ENCODE data around the gene TRIO.
A peak's percentile ranks its signal among the peaks of the same experiment; 100 is the strongest.
"Not testable (repeated sequence)": the region's sequence is repeated elsewhere in the genome, so short reads cannot be mapped to it uniquely, and the experiment has no call there.

The TRIO gene

DNA sequence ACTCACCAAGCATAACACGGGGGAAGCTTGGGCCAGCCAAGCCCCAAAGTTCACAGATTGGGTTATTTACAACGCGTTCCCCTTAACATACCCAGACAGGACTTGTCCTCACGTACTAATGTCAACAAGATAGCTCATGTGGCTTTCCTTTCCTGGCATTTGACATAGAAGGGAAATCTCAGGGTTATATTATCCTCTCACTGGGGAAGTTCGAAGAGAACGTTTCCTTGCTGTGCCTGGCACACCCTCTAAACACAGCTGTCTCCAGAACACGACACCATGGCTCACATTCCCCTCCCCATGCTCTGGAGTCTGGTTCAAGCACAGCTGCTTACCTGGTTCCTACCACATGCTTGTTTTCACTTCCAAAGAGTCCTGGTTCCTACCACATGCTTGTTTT lies 391.6 kb downstream of the TRIO start:
- H3K4me1 ChIP-seq (ENCODE audit: control insufficient read depth in 1 of 2, insufficient read depth in 1 of 2, low read depth in 1 of 2, low read length in 1 of 2), result no peaks in the 10 kb centered on the region
- no peaks in the 10 kb centered on the region for H3K36me3 ChIP-seq
- no peaks in the 10 kb centered on the region for H3K9me3 ChIP-seq
- no peak overlapping the region for H3K4me3 ChIP-seq (ENCODE audit: low read depth in 1 of 2, low read length in 1 of 2)
- H3K27ac ChIP-seq, result no peak overlapping the region
- TF ChIP-seq, protein P1, sequence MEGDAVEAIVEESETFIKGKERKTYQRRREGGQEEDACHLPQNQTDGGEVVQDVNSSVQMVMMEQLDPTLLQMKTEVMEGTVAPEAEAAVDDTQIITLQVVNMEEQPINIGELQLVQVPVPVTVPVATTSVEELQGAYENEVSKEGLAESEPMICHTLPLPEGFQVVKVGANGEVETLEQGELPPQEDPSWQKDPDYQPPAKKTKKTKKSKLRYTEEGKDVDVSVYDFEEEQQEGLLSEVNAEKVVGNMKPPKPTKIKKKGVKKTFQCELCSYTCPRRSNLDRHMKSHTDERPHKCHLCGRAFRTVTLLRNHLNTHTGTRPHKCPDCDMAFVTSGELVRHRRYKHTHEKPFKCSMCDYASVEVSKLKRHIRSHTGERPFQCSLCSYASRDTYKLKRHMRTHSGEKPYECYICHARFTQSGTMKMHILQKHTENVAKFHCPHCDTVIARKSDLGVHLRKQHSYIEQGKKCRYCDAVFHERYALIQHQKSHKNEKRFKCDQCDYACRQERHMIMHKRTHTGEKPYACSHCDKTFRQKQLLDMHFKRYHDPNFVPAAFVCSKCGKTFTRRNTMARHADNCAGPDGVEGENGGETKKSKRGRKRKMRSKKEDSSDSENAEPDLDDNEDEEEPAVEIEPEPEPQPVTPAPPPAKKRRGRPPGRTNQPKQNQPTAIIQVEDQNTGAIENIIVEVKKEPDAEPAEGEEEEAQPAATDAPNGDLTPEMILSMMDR (IDR thresholded peaks at IDR 0.05), result no peak
- H3K27me3 ChIP-seq, result no peaks in the 10 kb centered on the region

DNA sequence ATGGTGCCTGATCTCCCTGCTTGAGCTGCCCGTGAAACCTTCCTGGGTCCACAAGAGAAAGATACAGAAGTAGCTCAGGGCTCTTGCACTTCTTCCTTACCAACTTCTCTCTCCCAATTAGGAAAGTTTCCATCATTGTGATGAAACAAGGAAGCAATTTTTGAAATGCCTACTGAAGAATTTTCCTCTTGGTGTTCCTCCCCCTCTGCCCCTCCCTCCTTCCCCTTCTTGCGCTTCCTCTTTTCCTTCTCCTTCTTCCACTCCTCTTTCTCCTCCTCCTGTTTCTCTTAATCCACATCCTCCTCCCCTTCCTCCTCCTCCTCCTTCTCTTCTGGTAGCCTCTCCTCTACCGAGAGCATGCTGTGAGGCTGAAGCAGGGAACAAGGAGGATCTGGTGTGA lies 402.2 kb downstream of the TRIO start:
- TF ChIP-seq, protein P1 (IDR thresholded peaks at IDR 0.05), result no peak
- H3K4me1 ChIP-seq (ENCODE audit: control insufficient read depth in 1 of 2, insufficient read depth in 1 of 2, low read depth in 1 of 2, low read length in 1 of 2), result peaks cover 76% of the 10 kb centered on the region in 2 experiments
- H3K4me3 ChIP-seq (ENCODE audit: low read depth in 1 of 2, low read length in 1 of 2), result peak overlapping the region in 1 of 2 experiments; percentile 11
- no peaks in the 10 kb centered on the region for H3K27me3 ChIP-seq
- no peaks in the 10 kb centered on the region for H3K36me3 ChIP-seq
- no peaks in the 10 kb centered on the region for H3K9me3 ChIP-seq
- H3K27ac ChIP-seq, result peak overlapping the region; percentile 80

DNA sequence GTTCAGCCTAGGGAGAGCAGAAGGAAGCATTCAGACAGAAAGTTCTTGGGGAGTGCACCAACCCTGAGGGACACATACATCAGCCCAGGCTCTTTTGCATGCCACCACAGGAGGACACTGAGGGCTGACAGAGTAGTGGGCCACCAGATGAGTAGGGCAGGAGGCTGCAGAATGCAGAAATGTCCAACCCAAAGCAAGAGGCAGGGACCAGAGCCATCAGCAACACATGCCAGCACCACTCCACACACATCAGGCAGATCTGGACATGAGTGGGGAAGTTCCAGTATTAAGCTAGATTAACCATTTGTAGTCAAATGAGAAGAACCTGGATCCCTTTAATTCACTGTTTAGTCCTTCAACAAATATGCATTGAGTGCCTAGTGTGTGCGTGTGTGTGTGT lies 402.7 kb downstream of the TRIO start:
- no peaks in the 10 kb centered on the region for H3K27me3 ChIP-seq
- H3K4me1 ChIP-seq (ENCODE audit: control insufficient read depth in 1 of 2, insufficient read depth in 1 of 2, low read depth in 1 of 2, low read length in 1 of 2), result peaks cover 80 to 82% of the 10 kb centered on the region in 2 experiments
- peak overlapping the region; percentile 80 for H3K27ac ChIP-seq
- H3K36me3 ChIP-seq, result no peaks in the 10 kb centered on the region
- H3K4me3 ChIP-seq (ENCODE audit: low read depth in 1 of 2, low read length in 1 of 2), result no peak overlapping the region
- no peaks in the 10 kb centered on the region for H3K9me3 ChIP-seq
- TF ChIP-seq, protein P1 (IDR thresholded peaks at IDR 0.05), result no peak

DNA sequence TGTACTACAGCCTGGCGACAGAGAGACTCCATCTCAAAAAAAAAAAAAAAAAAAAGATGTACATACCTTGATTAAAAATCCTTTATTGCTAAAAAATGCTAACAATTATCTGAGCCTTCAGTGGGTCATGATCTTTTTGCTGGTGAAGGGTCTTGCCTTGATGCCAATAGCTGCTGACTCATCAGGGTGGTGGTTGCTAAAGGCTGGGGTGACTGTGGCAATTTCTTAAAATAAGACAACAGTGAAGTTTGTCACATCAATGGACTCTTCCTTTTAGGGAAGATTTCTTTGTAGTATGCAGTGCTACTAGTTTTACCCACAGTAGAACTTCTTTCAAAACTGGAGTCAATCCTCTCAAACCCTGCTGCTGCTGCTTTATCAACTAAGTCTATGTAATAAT lies 404.5 kb downstream of the TRIO start:
- TF ChIP-seq, protein P1 (IDR thresholded peaks at IDR 0.05), result no peak
- peak overlapping the region; percentile 80 for H3K27ac ChIP-seq
- no peaks in the 10 kb centered on the region for H3K36me3 ChIP-seq
- H3K4me3 ChIP-seq (ENCODE audit: low read depth in 1 of 2, low read length in 1 of 2), result peak overlapping the region in 1 of 2 experiments; percentile 6
- no peaks in the 10 kb centered on the region for H3K9me3 ChIP-seq
- H3K4me1 ChIP-seq (ENCODE audit: control insufficient read depth in 1 of 2, insufficient read depth in 1 of 2, low read depth in 1 of 2, low read length in 1 of 2), result peaks cover 94 to 98% of the 10 kb centered on the region in 2 experiments
- H3K27me3 ChIP-seq, result no peaks in the 10 kb centered on the region

DNA sequence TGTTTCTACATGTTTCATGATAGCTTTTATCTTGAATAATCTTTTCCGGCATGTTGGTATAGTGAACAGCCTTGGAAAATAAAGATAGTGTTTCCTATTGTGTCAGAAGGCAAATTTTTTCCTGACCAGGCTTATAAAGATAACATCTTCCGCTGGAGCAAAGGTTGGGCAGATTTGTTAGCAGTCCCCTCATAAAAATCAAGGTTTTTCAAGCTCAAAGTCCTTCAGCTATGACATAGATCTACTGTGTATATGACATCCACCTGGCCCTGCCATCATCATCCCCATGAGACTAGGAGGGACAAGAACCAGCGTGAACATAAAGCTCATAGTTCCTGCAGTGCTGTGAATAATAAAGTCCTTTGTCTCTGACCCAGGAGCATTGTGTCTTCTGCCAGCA lies 408.1 kb downstream of the TRIO start:
- no peak overlapping the region for H3K4me3 ChIP-seq (ENCODE audit: low read depth in 1 of 2, low read length in 1 of 2)
- no peaks in the 10 kb centered on the region for H3K27me3 ChIP-seq
- H3K4me1 ChIP-seq (ENCODE audit: control insufficient read depth in 1 of 2, insufficient read depth in 1 of 2, low read depth in 1 of 2, low read length in 1 of 2), result peaks cover 62 to 64% of the 10 kb centered on the region in 2 experiments
- H3K27ac ChIP-seq, result peak overlapping the region; percentile 47
- no peaks in the 10 kb centered on the region for H3K9me3 ChIP-seq
- no peaks in the 10 kb centered on the region for H3K36me3 ChIP-seq
- TF ChIP-seq, protein P1 (IDR thresholded peaks at IDR 0.05), result no peak

DNA sequence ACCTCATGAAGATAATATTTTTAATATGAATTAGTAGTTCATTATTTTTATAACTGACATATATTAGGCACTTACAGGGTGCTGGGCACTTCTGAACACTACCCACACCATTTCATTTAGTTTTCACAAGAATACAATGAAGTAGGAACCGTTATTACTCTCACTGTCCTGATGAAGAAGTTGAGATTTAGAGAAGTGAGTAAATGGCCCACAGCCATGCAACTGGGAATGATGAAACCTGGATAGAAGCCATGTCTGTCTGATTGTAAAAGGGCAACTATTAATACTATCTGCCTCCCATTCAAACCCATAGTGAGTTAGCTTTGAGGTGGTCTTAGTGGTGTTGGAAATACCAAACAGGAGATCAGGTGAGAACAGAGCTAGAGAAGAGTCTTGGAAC lies 408.9 kb downstream of the TRIO start:
- Histone ChIP-seq H3K4me3 (ENCODE audit: low read depth in 1 of 2, low read length in 1 of 2) (no peak overlapping the region), H3K27me3 (no peaks in the 10 kb centered on the region), H3K27ac (peak overlapping the region; percentile 47), H3K4me1 (ENCODE audit: control insufficient read depth in 1 of 2, insufficient read depth in 1 of 2, low read depth in 1 of 2, low read length in 1 of 2) (peaks cover 54 to 56% of the 10 kb centered on the region in 2 experiments), H3K36me3 (no peaks in the 10 kb centered on the region), H3K9me3 (no peaks in the 10 kb centered on the region)
- TF ChIP-seq, protein P1 (IDR thresholded peaks at IDR 0.05), result no peak

DNA sequence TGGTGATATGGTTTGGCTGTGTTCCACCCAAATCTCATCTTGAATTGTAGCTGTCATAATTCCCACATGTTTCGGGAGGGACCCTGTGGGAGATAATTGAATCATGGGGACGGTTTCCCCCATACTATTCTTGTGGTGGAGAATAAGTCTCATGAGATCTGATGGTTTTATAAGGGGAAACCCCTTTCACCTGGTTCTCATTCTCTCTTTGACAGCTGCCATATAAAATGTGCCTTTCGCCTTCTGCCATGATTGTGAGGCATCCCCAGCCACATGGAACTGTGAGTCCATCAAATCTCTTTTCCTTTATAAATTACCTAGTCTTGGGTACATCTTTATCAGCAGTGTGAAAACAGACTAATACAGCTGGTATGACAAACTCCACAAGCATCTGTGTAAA lies 411.1 kb downstream of the TRIO start:
- not testable (repeated sequence) for H3K4me3 ChIP-seq (ENCODE audit: low read depth in 1 of 2, low read length in 1 of 2); H3K27ac ChIP-seq; H3K27me3 ChIP-seq; H3K36me3 ChIP-seq; H3K9me3 ChIP-seq
- peaks cover 52 to 54% of the 10 kb centered on the region in 2 experiments for H3K4me1 ChIP-seq (ENCODE audit: control insufficient read depth in 1 of 2, insufficient read depth in 1 of 2, low read depth in 1 of 2, low read length in 1 of 2)

All from neutrophil (primary cell).